ENCODE data around the gene PTGES.
A peak's percentile ranks its signal among the peaks of the same experiment; 100 is the strongest.

The PTGES gene

GRCh38 chr9:129714511-129715061 is 38.3 kb downstream of the PTGES start:
- no peak for DNase-seq

DNA sequence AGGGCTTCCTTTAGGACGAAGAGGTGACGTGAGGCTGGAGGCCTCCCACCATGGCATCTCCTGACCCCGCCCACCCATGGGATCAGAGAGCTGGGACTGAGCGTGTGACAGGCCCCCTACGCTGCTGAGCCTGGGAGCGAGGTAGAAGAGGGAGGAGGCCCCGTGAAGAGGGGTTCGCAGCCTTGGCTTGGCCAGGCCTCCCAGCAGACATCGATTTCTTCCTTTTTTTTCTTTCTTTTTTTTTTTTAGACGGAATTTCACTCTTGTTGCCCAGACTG is 39.5 kb downstream of the PTGES start:
- DNase-seq = no peak

DNA sequence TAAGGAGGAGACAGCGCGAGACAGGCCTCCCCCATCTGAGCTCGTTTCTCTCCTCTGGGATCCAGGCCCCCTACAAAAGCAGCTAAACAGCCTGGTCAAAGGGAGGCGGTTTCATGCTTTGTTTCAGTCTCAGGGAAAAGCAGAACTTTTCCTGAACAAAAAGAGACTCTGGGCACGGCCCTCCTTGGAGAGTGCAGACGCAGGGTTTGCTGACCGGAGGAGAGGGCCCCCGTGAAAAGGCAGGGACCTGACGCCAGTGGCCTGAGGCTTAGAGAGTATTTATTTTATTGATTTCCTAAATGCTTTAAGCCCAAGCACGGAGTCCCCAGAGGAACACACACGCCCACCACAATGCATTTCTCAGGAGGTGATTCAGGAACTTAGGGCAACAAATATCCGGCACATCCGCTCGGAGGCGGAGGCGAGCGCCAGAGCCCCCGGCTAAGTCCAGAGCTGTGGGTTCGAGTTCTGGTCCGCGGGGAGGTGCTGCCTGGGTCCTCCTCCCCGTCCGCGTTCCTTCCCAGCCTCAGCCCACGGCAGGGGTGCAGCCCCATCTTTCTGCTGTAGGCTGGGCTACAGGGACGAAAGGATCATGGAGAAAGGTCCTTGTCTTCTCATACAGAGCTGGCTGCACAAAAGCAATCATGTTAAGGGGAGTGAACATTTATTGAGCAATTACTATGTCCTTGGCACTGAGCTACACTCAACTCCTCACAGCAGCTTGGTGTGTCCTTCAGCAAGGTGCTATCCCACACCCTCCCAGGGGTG is 40.0 kb downstream of the PTGES start:
- DNase-seq = no peak

DNA sequence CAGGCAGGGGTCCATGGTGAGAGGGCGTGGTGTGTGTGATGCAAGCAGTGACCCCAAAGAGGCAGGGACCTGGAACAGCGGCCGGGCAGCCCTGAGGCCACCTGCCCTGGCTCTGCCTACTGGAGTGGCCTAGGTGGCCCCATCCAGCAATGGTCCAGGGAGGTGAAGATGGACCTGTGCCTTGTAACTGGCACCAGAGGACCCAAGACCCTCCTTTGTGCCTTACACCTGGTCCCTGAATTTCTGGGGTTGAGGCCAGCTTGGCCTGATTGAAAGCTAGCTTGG is 42.7 kb downstream of the PTGES start:
- DNase-seq = no peak

GRCh38 chr9:129709438-129710168 is 43.2 kb downstream of the PTGES start:
- no peak for DNase-seq

DNA sequence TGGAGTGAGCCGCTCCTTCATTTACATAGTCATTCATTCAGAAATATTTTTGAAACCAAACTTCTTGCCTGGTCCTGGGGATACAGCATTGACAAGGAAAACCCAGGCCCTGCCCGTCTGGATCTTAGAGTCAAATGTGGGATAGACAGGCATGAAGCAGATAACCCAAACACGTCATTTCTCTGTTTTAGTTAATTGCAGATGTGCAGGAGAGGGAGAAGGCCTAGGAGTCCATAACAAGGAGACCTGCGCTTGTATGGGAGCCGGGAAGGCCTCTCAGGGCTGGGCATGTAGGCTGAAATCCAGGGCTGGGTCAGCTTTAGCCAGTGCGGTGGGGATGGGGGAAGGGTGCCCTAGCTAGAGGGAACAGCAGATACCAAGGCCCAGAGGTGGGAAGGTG is 44.0 kb downstream of the PTGES start:
- no peak for DNase-seq

DNA sequence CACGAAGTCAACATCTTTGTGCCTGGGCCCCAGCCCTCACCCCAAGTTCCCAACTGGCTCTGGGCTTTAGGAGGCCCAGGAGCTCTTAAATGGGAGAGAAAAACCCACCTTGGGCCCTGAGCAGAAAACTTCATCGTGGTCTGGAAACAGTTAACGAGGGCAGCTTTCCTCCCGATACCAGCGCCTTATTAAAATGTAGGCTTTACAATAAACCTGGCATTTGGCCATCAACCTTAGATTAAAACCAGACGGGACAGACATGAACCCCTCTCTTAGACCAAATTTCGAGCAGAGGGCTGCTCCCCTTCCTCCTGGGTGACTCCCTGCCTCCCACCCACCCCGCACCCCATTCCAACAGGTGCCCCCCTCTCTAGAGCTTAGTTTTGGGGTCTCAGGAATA is 48.0 kb downstream of the PTGES start:
- DNase-seq = no peak

DNA sequence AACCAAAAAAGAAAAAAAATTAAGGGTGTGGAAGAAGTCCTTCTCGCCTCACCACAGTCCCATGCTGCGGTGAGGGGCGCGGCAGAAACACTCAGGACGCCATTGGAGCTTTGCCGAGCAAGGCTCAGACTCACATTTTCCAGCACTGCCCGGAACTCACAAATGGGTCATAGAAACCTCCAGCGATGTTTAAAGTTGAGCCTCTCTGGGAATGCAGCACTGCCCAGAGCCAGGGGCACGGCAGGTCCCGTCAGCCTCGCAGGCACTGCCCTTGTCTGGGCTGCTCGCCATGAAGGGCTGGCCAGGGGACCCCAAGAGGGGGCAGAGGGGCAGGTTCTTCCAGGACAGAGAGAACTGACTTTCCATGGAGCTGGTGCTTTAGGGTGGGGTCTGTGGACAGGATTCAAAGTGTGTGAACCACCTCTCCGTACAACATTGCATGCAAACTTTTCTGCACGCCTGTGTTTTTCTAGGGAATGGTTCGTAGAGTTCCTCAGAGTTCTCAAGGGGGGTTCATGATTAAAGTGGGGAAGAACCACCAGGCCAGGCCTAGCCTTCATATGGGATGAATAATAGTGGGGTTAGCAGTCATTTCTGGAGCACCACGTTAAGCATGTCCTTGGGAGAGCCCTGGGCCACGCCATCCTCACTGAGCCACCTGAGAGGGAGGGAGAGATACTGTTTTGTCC is 49.0 kb downstream of the PTGES start:
- DNase-seq = no peak

DNA sequence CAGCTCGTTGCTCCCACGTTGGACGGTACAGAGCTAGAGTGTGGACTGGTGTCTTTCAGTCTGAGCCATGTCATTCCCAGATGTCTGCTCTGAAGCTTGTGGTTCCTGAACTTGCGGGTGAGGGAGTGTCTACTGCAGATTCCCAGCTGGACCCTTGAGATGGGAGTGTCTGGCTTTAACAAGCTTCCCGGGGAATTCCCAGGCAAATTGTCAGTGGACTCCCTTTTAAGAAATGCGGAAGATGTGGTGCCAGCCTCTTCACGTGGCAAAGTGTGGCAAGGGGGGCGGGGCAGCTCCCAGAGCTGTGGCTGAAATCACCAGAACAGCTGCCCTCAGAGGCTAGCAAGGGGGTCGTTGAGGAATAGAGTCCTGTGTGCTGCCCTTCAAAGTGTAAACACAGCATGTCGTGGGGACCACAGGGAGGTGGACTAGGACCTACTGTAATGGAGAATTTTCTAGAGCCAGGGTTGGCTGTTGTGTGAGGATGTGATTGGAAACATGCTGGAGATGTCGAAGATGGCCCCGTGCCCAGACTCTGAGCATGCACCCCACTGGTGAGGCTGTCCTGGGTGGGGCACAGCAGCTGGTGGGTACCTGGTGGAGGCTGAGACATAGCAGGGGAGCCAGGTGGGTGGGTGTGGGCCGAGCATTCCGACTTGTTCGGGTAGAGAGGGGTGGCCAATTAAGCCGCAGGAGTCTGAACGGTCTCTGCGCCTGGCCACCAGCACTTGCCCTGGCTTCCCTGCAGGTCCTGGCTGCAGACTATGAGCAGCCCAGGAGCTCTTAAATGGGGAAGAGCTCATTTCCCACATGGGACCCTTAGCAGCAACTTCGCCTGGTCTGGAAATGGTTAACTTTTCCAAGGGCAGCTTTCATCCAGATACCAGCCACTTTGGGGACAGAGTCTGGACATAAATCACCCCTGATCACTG is 50.0 kb downstream of the PTGES start:
- DNase-seq = no peak

DNA sequence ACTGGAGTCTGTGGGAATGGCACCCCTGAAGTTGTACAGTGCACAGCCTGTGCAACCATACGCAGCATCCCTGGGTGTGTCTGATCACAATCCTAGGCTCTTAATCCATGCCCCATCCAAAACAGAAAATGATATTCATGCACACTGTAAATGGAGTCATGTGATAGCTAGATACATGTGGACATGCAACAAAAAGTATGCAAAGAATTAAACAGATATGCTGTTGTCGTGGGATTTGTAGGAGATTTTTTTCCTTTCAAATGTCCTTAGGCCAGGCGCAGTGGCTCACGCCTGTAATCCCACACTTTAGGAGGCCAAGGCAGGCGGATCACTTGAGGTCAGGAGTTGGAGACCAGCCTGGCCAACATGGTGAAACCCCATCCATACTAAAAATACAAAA is 51.3 kb downstream of the PTGES start:
- DNase-seq = no peak

- no peak for DNase-seq
These were observed 51.8 kb downstream of the PTGES start for GRCh38 chr9:129701054-129701453.

- no peak for DNase-seq
These were observed 54.5 kb downstream of the PTGES start for GRCh38 chr9:129698254-129698757.

GRCh38 chr9:129697656-129698253 is 55.1 kb downstream of the PTGES start:
- no peak for DNase-seq

GRCh38 chr9:129696944-129697655 is 55.7 kb downstream of the PTGES start:
- DNase-seq = peak; percentile 13

DNA sequence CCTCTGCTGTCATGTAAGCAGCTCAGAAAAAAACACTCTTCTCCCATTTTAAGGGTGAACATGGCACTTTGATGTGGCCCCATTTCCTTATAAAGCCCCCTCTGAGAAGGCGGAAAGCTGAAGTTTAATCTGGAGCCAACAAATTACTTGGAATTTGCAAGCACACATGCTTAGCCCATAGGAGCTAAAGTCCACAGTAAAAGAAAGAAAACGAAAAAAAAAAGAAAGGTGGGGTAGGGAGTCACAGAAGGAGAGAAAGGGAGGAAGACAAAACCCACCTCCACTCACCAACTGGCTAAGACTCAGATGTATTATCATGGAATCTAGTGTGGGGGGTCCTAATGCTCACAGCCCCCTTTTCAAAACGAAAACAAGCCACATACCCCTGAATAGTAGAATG is 57.0 kb downstream of the PTGES start:
- no peak for DNase-seq

DNA sequence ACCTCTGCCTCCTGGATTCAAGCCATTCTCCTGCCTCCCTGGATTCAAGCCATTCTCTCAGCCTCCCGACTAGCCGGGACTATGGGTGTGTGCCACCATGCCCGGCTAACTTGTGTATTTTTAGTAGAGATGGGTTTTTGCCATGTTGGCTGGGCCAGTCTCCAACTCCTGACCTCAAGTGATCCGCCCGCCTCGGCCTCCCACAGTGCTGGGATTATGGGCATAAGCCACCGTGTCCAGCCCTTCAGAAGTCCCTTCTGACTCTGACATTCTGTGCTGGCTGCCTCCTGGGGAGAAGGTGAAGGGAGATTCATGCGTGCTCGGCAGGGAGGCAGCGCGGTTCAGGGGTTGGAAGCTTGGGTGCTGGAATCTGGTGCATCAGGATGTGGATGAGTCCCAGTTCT is 58.6 kb downstream of the PTGES start:
- DNase-seq = no peak

GRCh38 chr9:129693741-129694140 is 59.1 kb downstream of the PTGES start:
- no peak for DNase-seq

DNA sequence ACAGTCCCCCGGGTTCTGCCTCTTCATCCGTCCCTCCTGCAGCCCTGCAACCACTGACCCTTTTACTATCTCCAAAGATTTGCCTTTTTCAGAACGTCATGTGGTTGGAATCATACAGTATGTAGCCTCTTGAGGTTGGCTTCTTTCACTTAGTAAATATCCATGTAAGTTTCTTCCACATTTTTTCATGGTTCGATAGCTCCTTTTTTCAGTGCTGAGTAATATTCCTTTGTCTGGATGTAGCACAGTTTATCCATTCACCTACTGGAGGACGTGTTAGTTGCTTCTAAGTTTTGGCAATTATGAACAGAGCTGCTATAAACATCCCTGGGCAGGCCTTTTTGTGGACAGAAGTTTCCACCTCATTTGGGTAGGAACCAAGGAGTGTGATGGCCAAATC is 60.3 kb downstream of the PTGES start:
- no peak for DNase-seq

Measured in OCI-M1 (cell line).